ENCODE results near the gene SYT17. TPM values are rescaled to one million over a fixed set of nuclear protein-coding genes. Genes with fewer than 3 reads are reported as not detected.
A peak's percentile ranks its signal among the peaks of the same experiment; 100 is the strongest.

Gene SYT17
- total RNA-seq, 4 donors from 2014 or later = 4.2 to 30.5 (median 9.6) TPM

GRCh38 chr16:19135896-19136438 lies 32.1 kb upstream of the SYT17 start:
- no peaks in the 10 kb centered on the region for H3K27me3 ChIP-seq
- no peak overlapping the region for H3K4me3 ChIP-seq
- peak overlapping the region in 3 of 4 donors; percentile 0 to 48 (median 24) for H3K27ac ChIP-seq
- no peaks in the 10 kb centered on the region for H3K36me3 ChIP-seq
- DNase-seq = peak in 2 of 3 donors; percentile 84 to 87
- H3K9me3 ChIP-seq = no peaks in the 10 kb centered on the region
- TF ChIP-seq, protein P1, sequence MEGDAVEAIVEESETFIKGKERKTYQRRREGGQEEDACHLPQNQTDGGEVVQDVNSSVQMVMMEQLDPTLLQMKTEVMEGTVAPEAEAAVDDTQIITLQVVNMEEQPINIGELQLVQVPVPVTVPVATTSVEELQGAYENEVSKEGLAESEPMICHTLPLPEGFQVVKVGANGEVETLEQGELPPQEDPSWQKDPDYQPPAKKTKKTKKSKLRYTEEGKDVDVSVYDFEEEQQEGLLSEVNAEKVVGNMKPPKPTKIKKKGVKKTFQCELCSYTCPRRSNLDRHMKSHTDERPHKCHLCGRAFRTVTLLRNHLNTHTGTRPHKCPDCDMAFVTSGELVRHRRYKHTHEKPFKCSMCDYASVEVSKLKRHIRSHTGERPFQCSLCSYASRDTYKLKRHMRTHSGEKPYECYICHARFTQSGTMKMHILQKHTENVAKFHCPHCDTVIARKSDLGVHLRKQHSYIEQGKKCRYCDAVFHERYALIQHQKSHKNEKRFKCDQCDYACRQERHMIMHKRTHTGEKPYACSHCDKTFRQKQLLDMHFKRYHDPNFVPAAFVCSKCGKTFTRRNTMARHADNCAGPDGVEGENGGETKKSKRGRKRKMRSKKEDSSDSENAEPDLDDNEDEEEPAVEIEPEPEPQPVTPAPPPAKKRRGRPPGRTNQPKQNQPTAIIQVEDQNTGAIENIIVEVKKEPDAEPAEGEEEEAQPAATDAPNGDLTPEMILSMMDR (IDR thresholded peaks at IDR 0.05) = peak in 1 of 6 experiments; percentile 3
- no peak for TF ChIP-seq POLR2A (IDR thresholded peaks at IDR 0.05)
- H3K4me1 ChIP-seq = peaks cover 0 to 39% (median 0%) of the 10 kb centered on the region in 4 donors

- Histone ChIP-seq H3K4me1 (peaks cover 0 to 32% (median 0%) of the 10 kb centered on the region in 4 donors), H3K4me3 (no peak overlapping the region), H3K36me3 (no peaks in the 10 kb centered on the region), H3K27ac (peak overlapping the region in 3 of 4 donors; percentile 0 to 48 (median 24)), H3K9me3 (no peaks in the 10 kb centered on the region), H3K27me3 (no peaks in the 10 kb centered on the region)
- TF ChIP-seq, protein P1 (IDR thresholded peaks at IDR 0.05) = no peak
- TF ChIP-seq POLR2A (IDR thresholded peaks at IDR 0.05) = no peak
- no peak for DNase-seq
Measured at GRCh38 chr16:19136549-19137196, 31.4 kb upstream of the SYT17 start.

- no peaks in the 10 kb centered on the region for H3K27me3 ChIP-seq
- H3K4me3 ChIP-seq = no peak overlapping the region
- DNase-seq = no peak
- H3K4me1 ChIP-seq = peaks cover 0 to 28% (median 0%) of the 10 kb centered on the region in 4 donors
- peak overlapping the region in 3 of 4 donors; percentile 17 to 48 (median 24) for H3K27ac ChIP-seq
- H3K36me3 ChIP-seq = no peaks in the 10 kb centered on the region
- no peak for TF ChIP-seq POLR2A (IDR thresholded peaks at IDR 0.05)
- TF ChIP-seq, protein P1 (IDR thresholded peaks at IDR 0.05) = no peak
- no peaks in the 10 kb centered on the region for H3K9me3 ChIP-seq
Measured at GRCh38 chr16:19137201-19138128, 30.6 kb upstream of the SYT17 start.

- DNase-seq = peak in 2 of 3 donors; percentile 31 to 78
- Histone ChIP-seq H3K4me3 (no peak overlapping the region), H3K27ac (no peak overlapping the region), H3K27me3 (no peaks in the 10 kb centered on the region), H3K36me3 (no peaks in the 10 kb centered on the region), H3K9me3 (no peaks in the 10 kb centered on the region), H3K4me1 (peaks cover 0 to 28% (median 0%) of the 10 kb centered on the region in 4 donors)
- TF ChIP-seq POLR2A (IDR thresholded peaks at IDR 0.05) = no peak
- TF ChIP-seq, protein P1 (IDR thresholded peaks at IDR 0.05) = no peak
Measured at GRCh38 chr16:19138601-19139000, 29.4 kb upstream of the SYT17 start.

DNA sequence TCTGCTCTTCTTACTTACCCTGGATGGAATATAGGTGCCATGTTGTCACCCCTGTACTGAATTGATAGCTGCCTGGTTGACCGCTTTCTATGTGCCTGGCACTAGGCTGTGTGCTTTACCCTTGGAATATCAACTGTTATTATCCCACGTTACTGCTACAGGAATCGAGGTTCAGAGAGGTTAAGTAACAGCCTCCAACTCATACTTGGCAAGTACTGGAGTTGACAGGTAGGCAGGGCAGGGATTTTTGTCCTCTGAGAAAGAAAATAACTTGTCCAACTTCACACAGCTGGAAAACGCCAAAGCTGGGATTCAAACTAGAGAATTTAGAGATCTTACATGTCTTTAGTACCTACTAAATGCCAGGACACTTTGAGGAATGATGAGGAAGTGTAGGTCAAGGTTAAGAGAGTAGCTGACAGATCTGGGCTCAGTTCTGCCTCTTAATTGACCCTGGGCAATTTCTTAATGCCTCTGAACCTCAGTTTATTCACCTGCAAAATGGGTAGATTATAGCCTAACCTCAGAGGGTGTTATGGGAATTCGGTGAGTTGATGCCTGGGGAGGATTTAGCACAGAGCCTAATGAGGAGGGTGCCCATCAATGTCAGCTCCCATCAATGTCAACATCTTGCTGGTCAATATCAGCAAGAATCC lies 28.5 kb upstream of the SYT17 start:
- no peaks in the 10 kb centered on the region for H3K9me3 ChIP-seq
- H3K36me3 ChIP-seq = no peaks in the 10 kb centered on the region
- H3K27ac ChIP-seq = no peak overlapping the region
- H3K4me1 ChIP-seq = peaks cover 0 to 28% (median 0%) of the 10 kb centered on the region in 4 donors
- H3K27me3 ChIP-seq = no peaks in the 10 kb centered on the region
- no peak for DNase-seq
- no peak overlapping the region for H3K4me3 ChIP-seq
- TF ChIP-seq POLR2A (IDR thresholded peaks at IDR 0.05) = no peak
- TF ChIP-seq, protein P1 (IDR thresholded peaks at IDR 0.05) = no peak

Measured in Peyer's patch (tissue), 4 donors.